ENCODE results near the gene RFX1.

DNA sequence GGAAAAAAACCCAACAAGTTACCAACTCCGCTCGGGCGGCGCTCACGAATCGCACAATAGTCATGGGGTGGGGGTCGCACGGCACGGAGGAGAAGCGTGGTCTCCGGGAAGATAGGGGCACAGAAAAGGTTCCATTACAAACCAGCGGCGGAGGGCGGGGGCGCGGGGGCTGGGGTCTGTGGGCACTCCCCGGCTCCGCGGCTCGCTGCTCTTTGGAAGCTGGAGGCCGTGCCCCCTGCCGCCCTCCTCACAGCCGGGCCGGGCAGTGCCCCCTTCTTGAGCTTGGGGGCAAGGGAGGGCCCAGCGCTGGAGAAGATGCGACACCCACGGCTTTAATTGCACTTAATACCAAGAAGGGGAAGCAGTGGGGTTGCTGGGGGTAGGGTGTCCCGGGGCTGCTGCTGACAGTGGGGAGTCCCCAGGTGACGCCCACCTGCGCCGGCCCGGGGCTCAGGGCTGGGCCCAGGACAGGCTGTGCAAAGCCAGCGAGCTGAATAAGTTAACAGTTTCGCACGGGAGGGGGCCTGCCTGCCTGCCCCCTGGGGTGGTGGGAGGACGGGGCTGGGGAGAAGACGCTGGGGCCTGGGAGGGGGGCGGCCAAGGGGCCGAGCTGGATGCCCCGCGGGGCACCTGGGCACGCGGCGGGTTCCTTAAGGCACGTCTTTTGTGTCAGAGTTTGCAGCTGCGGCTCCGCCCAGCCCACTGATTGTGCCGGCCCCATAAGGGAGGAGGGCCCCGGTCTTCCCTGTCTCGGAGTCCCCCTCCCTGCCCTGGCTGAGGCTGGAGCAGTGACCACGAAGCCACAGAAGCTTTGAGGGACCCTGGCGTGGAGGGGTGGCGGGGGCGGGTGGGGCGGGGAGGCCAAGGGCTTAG lies 44.1 kb downstream of the RFX1 start:
- TF ChIP-seq, protein P1, sequence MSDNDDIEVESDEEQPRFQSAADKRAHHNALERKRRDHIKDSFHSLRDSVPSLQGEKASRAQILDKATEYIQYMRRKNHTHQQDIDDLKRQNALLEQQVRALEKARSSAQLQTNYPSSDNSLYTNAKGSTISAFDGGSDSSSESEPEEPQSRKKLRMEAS (CRISPR knock-in tag; IDR thresholded peaks at IDR 0.05), result no peak
- TF ChIP-seq, protein P2, sequence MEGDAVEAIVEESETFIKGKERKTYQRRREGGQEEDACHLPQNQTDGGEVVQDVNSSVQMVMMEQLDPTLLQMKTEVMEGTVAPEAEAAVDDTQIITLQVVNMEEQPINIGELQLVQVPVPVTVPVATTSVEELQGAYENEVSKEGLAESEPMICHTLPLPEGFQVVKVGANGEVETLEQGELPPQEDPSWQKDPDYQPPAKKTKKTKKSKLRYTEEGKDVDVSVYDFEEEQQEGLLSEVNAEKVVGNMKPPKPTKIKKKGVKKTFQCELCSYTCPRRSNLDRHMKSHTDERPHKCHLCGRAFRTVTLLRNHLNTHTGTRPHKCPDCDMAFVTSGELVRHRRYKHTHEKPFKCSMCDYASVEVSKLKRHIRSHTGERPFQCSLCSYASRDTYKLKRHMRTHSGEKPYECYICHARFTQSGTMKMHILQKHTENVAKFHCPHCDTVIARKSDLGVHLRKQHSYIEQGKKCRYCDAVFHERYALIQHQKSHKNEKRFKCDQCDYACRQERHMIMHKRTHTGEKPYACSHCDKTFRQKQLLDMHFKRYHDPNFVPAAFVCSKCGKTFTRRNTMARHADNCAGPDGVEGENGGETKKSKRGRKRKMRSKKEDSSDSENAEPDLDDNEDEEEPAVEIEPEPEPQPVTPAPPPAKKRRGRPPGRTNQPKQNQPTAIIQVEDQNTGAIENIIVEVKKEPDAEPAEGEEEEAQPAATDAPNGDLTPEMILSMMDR (IDR thresholded peaks at IDR 0.05), result no peak
- TF ChIP-seq NR2C2 (CRISPR knock-in tag; IDR thresholded peaks at IDR 0.05) (no peak), NFYB (CRISPR knock-in tag; conservative IDR thresholded peaks at IDR 0.05; ENCODE audit: low read depth) (no peak), TEAD1 (CRISPR knock-in tag; IDR thresholded peaks at IDR 0.05) (no peak), CREB1 (CRISPR knock-in tag; IDR thresholded peaks at IDR 0.05) (no peak), ZNF396 (CRISPR knock-in tag; IDR thresholded peaks at IDR 0.05; ENCODE audit: borderline replicate concordance) (no peak), SP1 (CRISPR knock-in tag; conservative IDR thresholded peaks at IDR 0.05) (no peak)
- TF ChIP-seq, protein P3, sequence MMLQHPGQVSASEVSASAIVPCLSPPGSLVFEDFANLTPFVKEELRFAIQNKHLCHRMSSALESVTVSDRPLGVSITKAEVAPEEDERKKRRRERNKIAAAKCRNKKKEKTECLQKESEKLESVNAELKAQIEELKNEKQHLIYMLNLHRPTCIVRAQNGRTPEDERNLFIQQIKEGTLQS (CRISPR knock-in tag; conservative IDR thresholded peaks at IDR 0.05), result no peak
- TF ChIP-seq, protein P4, sequence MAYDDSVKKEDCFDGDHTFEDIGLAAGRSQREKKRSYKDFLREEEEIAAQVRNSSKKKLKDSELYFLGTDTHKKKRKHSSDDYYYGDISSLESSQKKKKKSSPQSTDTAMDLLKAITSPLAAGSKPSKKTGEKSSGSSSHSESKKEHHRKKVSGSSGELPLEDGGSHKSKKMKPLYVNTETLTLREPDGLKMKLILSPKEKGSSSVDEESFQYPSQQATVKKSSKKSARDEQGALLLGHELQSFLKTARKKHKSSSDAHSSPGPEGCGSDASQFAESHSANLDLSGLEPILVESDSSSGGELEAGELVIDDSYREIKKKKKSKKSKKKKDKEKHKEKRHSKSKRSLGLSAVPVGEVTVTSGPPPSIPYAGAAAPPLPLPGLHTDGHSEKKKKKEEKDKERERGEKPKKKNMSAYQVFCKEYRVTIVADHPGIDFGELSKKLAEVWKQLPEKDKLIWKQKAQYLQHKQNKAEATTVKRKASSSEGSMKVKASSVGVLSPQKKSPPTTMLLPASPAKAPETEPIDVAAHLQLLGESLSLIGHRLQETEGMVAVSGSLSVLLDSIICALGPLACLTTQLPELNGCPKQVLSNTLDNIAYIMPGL (CRISPR knock-in tag; IDR thresholded peaks at IDR 0.05), result no peak
- TF ChIP-seq, protein P5, sequence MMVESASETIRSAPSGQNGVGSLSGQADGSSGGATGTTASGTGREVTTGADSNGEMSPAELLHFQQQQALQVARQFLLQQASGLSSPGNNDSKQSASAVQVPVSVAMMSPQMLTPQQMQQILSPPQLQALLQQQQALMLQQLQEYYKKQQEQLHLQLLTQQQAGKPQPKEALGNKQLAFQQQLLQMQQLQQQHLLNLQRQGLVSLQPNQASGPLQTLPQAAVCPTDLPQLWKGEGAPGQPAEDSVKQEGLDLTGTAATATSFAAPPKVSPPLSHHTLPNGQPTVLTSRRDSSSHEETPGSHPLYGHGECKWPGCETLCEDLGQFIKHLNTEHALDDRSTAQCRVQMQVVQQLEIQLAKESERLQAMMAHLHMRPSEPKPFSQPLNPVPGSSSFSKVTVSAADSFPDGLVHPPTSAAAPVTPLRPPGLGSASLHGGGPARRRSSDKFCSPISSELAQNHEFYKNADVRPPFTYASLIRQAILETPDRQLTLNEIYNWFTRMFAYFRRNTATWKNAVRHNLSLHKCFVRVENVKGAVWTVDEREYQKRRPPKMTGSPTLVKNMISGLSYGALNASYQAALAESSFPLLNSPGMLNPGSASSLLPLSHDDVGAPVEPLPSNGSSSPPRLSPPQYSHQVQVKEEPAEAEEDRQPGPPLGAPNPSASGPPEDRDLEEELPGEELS (CRISPR knock-in tag; IDR thresholded peaks at IDR 0.05), result no peak
- TF ChIP-seq, protein P6, sequence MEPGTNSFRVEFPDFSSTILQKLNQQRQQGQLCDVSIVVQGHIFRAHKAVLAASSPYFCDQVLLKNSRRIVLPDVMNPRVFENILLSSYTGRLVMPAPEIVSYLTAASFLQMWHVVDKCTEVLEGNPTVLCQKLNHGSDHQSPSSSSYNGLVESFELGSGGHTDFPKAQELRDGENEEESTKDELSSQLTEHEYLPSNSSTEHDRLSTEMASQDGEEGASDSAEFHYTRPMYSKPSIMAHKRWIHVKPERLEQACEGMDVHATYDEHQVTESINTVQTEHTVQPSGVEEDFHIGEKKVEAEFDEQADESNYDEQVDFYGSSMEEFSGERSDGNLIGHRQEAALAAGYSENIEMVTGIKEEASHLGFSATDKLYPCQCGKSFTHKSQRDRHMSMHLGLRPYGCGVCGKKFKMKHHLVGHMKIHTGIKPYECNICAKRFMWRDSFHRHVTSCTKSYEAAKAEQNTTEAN (CRISPR knock-in tag; IDR thresholded peaks at IDR 0.05), result no peak
